Retinal pigment epithelial cell (primary cell): Measurements from ENCODE around the gene COL27A1.

Experiments
- DNase-seq: peaks from one replicate; pipeline ENCODE4 v3.0.0-alpha.2; 2010; ENCODE audit warnings: low read depth
- H3K4me3 ChIP-seq: 2 replicates; pipeline ENCODE4 v1.5.1; 2011; ENCODE audit warnings: mild to moderate bottlenecking, low read length, control low read depth, moderate library complexity
- TF ChIP-seq, protein P1 (sequence below): conservative IDR thresholded peaks from 2 replicates; pipeline ENCODE4 v1.5.1; 2011; ENCODE audit warnings: low read depth, low read length, control low read depth, inconsistent platforms

COL27A1 gene

DNA sequence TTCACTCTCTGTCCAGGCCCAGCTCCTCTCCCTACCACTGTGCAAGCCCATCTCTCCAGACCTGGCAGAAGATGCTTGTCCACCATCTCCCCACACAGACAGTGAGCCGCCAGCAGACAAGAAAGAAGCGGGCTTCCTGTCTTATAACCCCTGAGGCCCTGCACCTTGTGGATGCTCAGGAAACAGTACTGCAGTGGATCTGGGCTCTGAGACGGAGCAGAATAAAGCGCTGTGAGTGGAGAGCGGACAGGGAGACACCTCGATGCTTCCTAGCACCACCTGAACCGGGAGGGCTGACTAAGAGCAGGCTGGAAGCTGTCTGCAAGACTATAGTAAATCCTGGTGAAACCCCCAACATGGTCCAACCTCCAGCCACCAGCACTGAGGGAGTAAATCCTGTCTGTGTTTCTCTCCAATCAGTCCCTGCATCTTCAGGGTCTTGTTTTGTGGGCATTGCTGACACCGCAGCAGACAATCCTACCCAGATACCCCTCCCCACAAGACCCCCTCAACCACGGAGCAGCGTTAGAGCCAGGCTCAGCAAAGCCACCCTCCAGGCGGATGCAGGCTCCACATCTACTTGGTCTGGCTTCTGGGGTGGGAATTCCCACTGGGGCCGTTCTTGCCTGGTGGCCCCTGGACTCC is 193.0 kb downstream of the COL27A1 start:
- H3K4me3 ChIP-seq: no peak overlapping the region
- no peak for DNase-seq
- TF ChIP-seq, protein P1, sequence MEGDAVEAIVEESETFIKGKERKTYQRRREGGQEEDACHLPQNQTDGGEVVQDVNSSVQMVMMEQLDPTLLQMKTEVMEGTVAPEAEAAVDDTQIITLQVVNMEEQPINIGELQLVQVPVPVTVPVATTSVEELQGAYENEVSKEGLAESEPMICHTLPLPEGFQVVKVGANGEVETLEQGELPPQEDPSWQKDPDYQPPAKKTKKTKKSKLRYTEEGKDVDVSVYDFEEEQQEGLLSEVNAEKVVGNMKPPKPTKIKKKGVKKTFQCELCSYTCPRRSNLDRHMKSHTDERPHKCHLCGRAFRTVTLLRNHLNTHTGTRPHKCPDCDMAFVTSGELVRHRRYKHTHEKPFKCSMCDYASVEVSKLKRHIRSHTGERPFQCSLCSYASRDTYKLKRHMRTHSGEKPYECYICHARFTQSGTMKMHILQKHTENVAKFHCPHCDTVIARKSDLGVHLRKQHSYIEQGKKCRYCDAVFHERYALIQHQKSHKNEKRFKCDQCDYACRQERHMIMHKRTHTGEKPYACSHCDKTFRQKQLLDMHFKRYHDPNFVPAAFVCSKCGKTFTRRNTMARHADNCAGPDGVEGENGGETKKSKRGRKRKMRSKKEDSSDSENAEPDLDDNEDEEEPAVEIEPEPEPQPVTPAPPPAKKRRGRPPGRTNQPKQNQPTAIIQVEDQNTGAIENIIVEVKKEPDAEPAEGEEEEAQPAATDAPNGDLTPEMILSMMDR: no peak

DNA sequence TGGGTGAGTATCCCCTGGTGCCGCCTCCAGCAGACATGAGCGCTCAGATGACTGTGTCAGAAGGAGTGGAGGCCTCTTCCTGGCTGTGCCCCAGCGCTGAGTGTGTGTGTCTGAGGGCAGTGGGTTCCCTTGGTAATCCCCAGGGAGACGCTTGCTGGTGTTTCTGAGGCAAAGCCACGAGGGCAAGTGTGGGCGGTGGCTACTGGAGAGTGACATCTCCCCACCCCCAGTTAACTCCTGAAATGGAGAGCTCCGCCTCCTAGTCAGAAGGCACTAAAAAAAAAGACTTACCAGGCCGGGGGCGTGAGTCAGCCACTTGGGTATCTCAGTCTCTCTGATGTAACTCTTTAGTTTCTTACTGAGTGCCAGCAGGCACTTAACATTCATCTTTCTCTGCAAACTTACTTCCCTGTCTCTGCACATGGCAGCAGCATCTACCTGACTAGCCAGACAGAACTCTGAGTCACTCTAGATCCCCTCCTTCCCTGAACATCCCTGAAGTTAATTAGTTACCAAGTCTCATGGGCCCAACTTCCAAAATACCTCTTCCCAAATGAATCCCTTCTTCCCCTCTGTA is 193.7 kb downstream of the COL27A1 start:
- H3K4me3 ChIP-seq: no peak overlapping the region
- DNase-seq: peak; percentile 99
- TF ChIP-seq, protein P1: no peak

DNA sequence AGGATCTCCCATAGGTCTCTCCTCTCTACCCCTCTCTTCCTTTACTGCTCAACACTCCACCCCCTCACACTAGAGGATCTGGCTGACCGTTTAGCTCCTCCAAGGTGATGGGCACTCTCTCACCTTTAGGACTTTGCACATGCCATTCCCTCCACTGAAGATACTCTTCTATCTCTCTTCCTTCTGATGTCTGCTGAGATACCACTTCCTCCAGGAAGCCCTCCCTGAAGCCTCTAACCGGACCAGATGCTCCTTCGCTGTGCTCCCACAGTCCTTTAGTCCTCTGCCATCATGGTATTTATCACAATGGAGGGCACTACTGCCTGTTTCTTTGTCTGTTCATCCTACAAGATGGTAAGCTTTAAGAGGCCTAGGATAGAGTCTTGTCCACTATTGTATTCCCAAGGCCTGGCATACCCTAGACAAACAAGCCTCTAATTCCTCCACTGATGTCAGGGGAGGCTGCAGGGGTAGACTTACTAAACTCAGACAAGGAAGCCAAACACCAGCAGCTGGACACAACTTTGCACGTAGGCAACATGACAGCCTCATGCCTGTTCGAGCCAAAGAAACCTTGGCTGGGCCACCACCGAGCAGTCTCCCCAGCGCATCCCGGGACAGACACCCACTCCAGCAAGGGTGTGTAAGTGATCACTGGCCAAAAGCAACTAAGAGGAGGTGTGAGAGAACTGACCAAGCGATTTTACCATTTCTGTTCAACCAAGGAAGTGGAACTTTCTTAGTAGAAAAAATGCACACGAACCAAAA is 194.6 kb downstream of the COL27A1 start:
- no peak overlapping the region for H3K4me3 ChIP-seq
- TF ChIP-seq, protein P1: no peak
- no peak for DNase-seq

DNA sequence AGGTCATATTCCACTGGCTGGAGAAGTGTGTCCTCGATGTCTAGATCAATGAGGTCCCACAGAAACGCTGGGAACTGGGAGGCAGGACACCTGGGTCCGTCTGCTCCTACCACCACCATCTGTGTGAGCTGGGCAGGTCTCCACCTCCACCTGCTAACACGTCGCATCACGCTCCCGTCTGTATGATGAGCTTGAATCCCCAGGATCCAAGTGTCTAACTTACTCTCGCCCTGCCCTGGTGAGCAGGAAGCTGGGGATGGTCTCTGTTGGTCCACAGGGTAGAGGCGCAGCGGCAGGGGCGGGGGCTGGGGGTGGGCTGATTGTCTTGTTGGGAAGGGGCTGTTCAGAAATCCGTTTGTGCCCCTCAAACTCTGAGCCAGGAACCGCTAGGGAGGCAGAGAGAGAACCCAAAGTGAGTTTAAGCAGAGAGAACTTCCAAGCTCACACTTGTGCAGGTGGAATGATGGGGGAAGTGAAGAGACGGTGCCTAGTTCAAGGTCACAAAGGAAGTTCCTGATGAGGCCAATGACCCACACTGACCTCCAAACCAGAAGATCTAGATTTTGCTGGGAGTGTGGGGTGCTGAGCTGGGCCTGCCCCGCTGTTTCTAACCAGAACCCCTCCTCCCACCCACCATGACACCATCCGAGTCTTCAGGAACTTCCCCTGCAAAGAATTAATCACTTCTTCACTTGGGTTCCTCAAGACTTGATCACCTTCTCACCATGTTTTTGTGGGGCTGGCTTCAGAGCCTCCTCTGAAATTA is 195.5 kb downstream of the COL27A1 start:
- H3K4me3 ChIP-seq: no peak overlapping the region
- no peak for DNase-seq

DNA sequence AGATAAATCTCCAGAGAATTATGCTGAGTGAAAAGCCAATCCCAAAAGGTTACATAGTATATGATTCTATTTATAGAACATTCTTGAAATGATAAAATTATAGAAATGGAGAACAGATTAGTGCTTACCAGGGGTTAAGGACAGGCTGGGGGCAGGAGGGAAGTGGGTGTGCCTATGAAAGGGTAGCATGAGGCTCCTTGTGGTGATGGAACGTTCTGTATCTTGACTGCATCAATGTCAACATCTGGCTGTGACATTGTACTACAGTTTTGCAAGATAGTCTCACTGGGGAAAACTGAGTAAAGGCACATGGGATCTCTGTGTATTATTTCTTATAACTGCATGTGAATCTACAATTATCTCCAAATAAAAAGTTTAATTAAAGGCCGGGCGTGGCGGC is 196.6 kb downstream of the COL27A1 start:
- no peak overlapping the region for H3K4me3 ChIP-seq
- TF ChIP-seq, protein P1: no peak
- no peak for DNase-seq

More for the DNA sequence above, 195.5 kb downstream of the COL27A1 start:
- TF ChIP-seq, protein P1: no peak

DNA sequence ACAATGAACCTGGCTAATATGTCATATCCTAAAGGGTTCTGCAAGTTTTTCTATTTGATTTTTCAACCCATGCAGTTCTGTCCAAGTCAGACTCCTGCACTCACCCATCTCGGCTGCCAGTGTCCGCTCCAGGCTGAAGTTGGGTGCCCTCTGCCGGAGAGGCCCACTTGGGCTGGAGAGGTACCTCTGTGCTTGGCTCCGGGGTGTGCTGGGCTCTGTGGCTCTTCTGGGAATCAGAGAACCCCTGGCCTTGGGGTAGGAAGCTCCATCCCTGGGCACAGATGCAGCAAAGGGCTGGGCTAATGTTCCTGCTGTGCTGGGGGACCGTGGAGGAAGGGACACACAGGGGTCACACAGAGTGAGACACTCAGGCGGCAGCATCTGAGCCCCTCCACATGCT is 200.5 kb downstream of the COL27A1 start:
- TF ChIP-seq, protein P1: no peak
- DNase-seq: no peak

More for the DNA sequence above, 200.5 kb downstream of the COL27A1 start:
- no peak overlapping the region for H3K4me3 ChIP-seq
